Neural cell (in vitro differentiated cells): ENCODE data around the gene MT1X. TPM values are rescaled to one million over a fixed set of nuclear protein-coding genes. Genes with fewer than 3 reads are reported as not detected.
"Not testable (repeated sequence)": the region's sequence is repeated elsewhere in the genome, so short reads cannot be mapped to it uniquely, and the experiment has no call there.

Source experiments
- H2AFZ ChIP-seq: fragments of 200-600, 300-800 bp; sonication (generic), shearing (Covaris generic); 2 replicates; pipeline ENCODE4 v1.6.0; 2014; ENCODE audit warnings: low read depth, mild to moderate bottlenecking, antibody characterized with exemption, low read length, moderate library complexity
- H3F3A ChIP-seq: fragments of 200-600 bp; shearing (Covaris generic); 2 replicates; pipeline ENCODE4 v1.6.1; 2016; ENCODE audit warnings: mild to moderate bottlenecking, moderate library complexity, mixed read lengths, antibody characterized with exemption, low read length; ENCODE audit not compliant: insufficient read depth, poor library complexity, severe bottlenecking
- H3K27ac ChIP-seq: fragments of 200-600, 300-800 bp; sonication (generic), shearing (Covaris generic); 2 replicates; pipeline ENCODE4 v1.5.1; 2014; ENCODE audit warnings: mild to moderate bottlenecking, low read length, moderate library complexity
- H3K27me3 ChIP-seq: fragments of 300-800, 200-600 bp; sonication (generic), shearing (Covaris generic); 2 replicates; pipeline ENCODE4 v1.6.0; 2014; ENCODE audit warnings: mild to moderate bottlenecking, low read depth, low read length, moderate library complexity; ENCODE audit not compliant: insufficient read depth
- H3K36me3 ChIP-seq: fragments of 300-800, 200-600 bp; sonication (generic), shearing (Covaris generic); 2 replicates; pipeline ENCODE4 v1.5.1; 2014; ENCODE audit warnings: mild to moderate bottlenecking, antibody characterized with exemption, low read length, moderate library complexity; ENCODE audit not compliant: insufficient read depth
- H3K4me2 ChIP-seq: fragments of 300-800, 200-600 bp; sonication (generic), shearing (Covaris generic); 2 replicates; pipeline ENCODE4 v1.6.0; 2014; ENCODE audit warnings: mild to moderate bottlenecking, low read length
- H3K4me3 ChIP-seq: fragments of 300-800, 200-600 bp; sonication (generic), shearing (Covaris generic); 2 replicates; pipeline ENCODE4 v1.5.1; 2014; ENCODE audit warnings: mild to moderate bottlenecking, low read length, moderate library complexity
- H3K79me2 ChIP-seq: fragments of 200-600 bp; shearing (Covaris generic); replicated peaks from 2 replicates; pipeline ENCODE4 v1.6.0; 2014; ENCODE audit warnings: mild to moderate bottlenecking, low read length, moderate library complexity; ENCODE audit not compliant: insufficient read depth
- H3K9ac ChIP-seq: fragments of 300-800, 200-600 bp; sonication (generic), shearing (Covaris generic); 2 replicates; pipeline ENCODE4 v1.6.1; 2016; ENCODE audit warnings: mild to moderate bottlenecking, low read length, mixed read lengths
- H3K9me2 ChIP-seq: fragments of 200-600 bp; shearing (Covaris generic); 2 replicates; pipeline ENCODE4 v1.6.1; 2016; ENCODE audit warnings: mild to moderate bottlenecking, low read length, mixed read lengths; ENCODE audit not compliant: insufficient read depth
- H3K9me3 ChIP-seq: fragments of 200-600, 300-800 bp; sonication (generic), shearing (Covaris generic); 2 replicates; pipeline ENCODE4 v1.6.1; 2016; ENCODE audit warnings: mild to moderate bottlenecking, mixed run types, low read length, moderate library complexity, mixed read lengths
- H4K20me1 ChIP-seq: fragments of 200-600 bp; shearing (Covaris generic); 2 replicates; pipeline ENCODE4 v1.6.1; 2016; ENCODE audit warnings: mild to moderate bottlenecking, mixed run types; ENCODE audit not compliant: insufficient read depth
- EP300 ChIP-seq: fragments of 450-650 bp; conservative IDR thresholded peaks from 2 replicates; pipeline ENCODE4 v1.6.1; 2014; ENCODE audit warnings: antibody characterized with exemption, mild to moderate bottlenecking, moderate library complexity; ENCODE audit not compliant: poor library complexity, severe bottlenecking
- EZH2 ChIP-seq: fragments of 200-600, 300-800 bp; shearing (Covaris generic), sonication (generic); IDR thresholded peaks from 2 replicates; pipeline ENCODE4 v1.6.1; 2014; ENCODE audit warnings: antibody characterized with exemption, low read length, borderline replicate concordance, mild to moderate bottlenecking; ENCODE audit not compliant: insufficient read depth, poor library complexity, severe bottlenecking
- MXI1 ChIP-seq: fragments of 450-650 bp; conservative IDR thresholded peaks from 2 replicates; pipeline ENCODE4 v1.6.1; 2014; ENCODE audit warnings: antibody characterized with exemption, mild to moderate bottlenecking; ENCODE audit not compliant: poor library complexity, severe bottlenecking
- POLR2AphosphoS5 ChIP-seq: IDR thresholded peaks from 2 replicates; pipeline ENCODE4 v1.6.1; 2012
- RAD21 ChIP-seq: fragments of 450-650 bp; conservative IDR thresholded peaks from 2 replicates; pipeline ENCODE4 v1.6.1; 2014; ENCODE audit warnings: antibody characterized with exemption, mild to moderate bottlenecking, moderate library complexity
- SMC3 ChIP-seq: fragments of 450-650 bp; conservative IDR thresholded peaks from 2 replicates; pipeline ENCODE4 v1.6.1; 2014; ENCODE audit warnings: antibody characterized with exemption, mild to moderate bottlenecking, moderate library complexity; ENCODE audit not compliant: poor library complexity
- TAF1 ChIP-seq: IDR thresholded peaks from 2 replicates; pipeline ENCODE4 v1.6.1; 2012; ENCODE audit warnings: low read depth
- polyA plus RNA-seq: library from polyadenylated mRNA; depleted of rRNA; stranded (reverse); fragments of >200 nt; gene quantifications from 2 replicates; pipeline ENCODE4 v1.2.3, GENCODE V29; 2014
- TF ChIP-seq, protein P1 (sequence below): fragments of 450-650 bp; IDR thresholded peaks from 2 replicates; pipeline ENCODE4 v1.5.1; 2014; ENCODE audit warnings: antibody characterized with exemption, mild to moderate bottlenecking, moderate library complexity; ENCODE audit not compliant: poor library complexity, severe bottlenecking
- TF ChIP-seq, protein P2 (sequence below): IDR thresholded peaks from 2 replicates; pipeline ENCODE4 v1.6.1; 2012; ENCODE audit warnings: borderline replicate concordance

Gene MT1X
- polyA plus RNA-seq, 1 donor from 2014 or later, result 8.1 TPM

DNA sequence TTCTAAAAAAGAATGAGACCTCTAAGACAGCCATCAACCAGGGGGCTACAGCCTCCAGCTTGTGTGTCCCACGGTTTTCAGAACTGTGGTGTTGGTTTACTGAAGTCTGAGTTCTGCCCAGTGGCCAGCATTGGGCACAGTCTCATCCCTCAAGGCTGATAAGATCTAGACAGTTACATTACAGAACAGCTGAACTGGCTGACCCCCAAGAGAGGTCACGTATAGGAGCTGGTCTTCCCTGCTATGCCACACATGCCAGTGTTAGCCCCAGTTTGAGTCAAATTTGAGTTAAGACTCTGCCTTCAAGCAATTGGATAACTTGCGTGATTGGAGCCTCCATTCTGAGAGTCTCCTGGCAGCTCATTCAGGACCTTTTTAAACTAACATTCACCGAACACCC lies 32.9 kb downstream of the MT1X start:
- Histone ChIP-seq H3K4me2 (no peak overlapping the region), H3K4me3 (no peak overlapping the region), H2AFZ (no peak overlapping the region), H3K9me2 (no peaks in the 10 kb centered on the region), H4K20me1 (no peaks in the 10 kb centered on the region), H3K27ac (no peak overlapping the region), H3K9me3 (no peaks in the 10 kb centered on the region), H3K27me3 (no peaks in the 10 kb centered on the region), H3K79me2 (no peaks in the 10 kb centered on the region), H3K36me3 (no peaks in the 10 kb centered on the region), H3F3A (no peaks in the 10 kb centered on the region), H3K9ac (no peak overlapping the region)
- TF ChIP-seq, protein P1, sequence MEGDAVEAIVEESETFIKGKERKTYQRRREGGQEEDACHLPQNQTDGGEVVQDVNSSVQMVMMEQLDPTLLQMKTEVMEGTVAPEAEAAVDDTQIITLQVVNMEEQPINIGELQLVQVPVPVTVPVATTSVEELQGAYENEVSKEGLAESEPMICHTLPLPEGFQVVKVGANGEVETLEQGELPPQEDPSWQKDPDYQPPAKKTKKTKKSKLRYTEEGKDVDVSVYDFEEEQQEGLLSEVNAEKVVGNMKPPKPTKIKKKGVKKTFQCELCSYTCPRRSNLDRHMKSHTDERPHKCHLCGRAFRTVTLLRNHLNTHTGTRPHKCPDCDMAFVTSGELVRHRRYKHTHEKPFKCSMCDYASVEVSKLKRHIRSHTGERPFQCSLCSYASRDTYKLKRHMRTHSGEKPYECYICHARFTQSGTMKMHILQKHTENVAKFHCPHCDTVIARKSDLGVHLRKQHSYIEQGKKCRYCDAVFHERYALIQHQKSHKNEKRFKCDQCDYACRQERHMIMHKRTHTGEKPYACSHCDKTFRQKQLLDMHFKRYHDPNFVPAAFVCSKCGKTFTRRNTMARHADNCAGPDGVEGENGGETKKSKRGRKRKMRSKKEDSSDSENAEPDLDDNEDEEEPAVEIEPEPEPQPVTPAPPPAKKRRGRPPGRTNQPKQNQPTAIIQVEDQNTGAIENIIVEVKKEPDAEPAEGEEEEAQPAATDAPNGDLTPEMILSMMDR, result no peak
- no peak for TF ChIP-seq MXI1
- TF ChIP-seq, protein P2, sequence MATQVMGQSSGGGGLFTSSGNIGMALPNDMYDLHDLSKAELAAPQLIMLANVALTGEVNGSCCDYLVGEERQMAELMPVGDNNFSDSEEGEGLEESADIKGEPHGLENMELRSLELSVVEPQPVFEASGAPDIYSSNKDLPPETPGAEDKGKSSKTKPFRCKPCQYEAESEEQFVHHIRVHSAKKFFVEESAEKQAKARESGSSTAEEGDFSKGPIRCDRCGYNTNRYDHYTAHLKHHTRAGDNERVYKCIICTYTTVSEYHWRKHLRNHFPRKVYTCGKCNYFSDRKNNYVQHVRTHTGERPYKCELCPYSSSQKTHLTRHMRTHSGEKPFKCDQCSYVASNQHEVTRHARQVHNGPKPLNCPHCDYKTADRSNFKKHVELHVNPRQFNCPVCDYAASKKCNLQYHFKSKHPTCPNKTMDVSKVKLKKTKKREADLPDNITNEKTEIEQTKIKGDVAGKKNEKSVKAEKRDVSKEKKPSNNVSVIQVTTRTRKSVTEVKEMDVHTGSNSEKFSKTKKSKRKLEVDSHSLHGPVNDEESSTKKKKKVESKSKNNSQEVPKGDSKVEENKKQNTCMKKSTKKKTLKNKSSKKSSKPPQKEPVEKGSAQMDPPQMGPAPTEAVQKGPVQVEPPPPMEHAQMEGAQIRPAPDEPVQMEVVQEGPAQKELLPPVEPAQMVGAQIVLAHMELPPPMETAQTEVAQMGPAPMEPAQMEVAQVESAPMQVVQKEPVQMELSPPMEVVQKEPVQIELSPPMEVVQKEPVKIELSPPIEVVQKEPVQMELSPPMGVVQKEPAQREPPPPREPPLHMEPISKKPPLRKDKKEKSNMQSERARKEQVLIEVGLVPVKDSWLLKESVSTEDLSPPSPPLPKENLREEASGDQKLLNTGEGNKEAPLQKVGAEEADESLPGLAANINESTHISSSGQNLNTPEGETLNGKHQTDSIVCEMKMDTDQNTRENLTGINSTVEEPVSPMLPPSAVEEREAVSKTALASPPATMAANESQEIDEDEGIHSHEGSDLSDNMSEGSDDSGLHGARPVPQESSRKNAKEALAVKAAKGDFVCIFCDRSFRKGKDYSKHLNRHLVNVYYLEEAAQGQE, result no peak
- no peak for TF ChIP-seq SMC3
- no peak for TF ChIP-seq RAD21
- no peak for TF ChIP-seq POLR2AphosphoS5
- no peak for TF ChIP-seq EZH2
- TF ChIP-seq TAF1, result no peak
- TF ChIP-seq EP300, result no peak

DNA sequence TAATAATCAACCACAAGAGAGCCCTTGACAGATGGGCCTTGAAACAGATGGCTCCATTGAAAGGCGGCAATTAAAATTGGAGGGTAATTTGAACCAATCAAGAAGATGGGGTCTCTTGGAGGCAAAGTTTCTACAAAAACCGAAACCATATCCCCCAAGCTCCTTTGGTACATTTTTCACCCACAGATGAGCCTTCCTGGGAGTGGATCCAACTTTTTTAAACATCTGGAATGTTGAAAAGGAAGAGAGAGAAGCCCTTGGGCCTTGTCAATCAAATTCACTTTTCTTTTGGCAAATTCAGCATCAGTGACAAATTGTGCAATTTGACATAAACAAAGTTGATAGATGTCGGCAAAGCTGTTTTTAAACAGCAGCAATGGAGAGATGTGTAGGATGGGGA lies 34.5 kb downstream of the MT1X start:
- Histone ChIP-seq H3K27me3 (no peaks in the 10 kb centered on the region), H3F3A (no peaks in the 10 kb centered on the region), H2AFZ (no peak overlapping the region), H3K9me2 (no peaks in the 10 kb centered on the region), H4K20me1 (no peaks in the 10 kb centered on the region), H3K36me3 (no peaks in the 10 kb centered on the region), H3K79me2 (no peaks in the 10 kb centered on the region), H3K27ac (no peak overlapping the region), H3K4me2 (no peak overlapping the region), H3K9me3 (no peaks in the 10 kb centered on the region), H3K4me3 (no peak overlapping the region), H3K9ac (no peak overlapping the region)
- TF ChIP-seq RAD21, result no peak
- no peak for TF ChIP-seq POLR2AphosphoS5
- TF ChIP-seq MXI1, result no peak
- no peak for TF ChIP-seq SMC3
- TF ChIP-seq EZH2, result no peak
- no peak for TF ChIP-seq TAF1
- TF ChIP-seq EP300, result no peak
- TF ChIP-seq, protein P2, result no peak
- TF ChIP-seq, protein P1, result no peak

DNA sequence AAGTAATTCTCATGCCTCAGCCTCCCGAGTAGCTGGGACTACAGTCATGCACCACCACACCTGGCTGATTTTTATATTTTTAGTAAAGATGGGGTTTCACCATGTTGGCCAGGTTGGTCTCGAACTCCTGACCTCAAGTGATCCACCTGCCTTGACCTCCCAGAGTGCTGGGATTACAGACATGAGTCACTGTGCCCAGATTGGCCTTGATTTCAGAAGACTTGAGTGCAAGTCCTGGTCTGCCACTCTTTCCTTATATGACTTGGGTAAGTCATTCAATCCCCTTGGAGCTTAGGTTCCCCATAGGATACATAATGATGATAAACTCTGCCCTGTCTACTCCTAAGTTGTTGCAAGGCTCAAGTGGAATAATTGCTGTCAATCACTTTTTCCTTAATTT lies 35.3 kb downstream of the MT1X start:
- H3K9me3 ChIP-seq, H4K20me1 ChIP-seq, H3K9ac ChIP-seq, H3K27ac ChIP-seq, H3K4me3 ChIP-seq, H3F3A ChIP-seq, H3K9me2 ChIP-seq, H3K27me3 ChIP-seq, H3K4me2 ChIP-seq, H2AFZ ChIP-seq, H3K79me2 ChIP-seq, H3K36me3 ChIP-seq: not testable (repeated sequence)
